Thoracic aorta (tissue), 2 donors: ENCODE measurements around the gene ABCD2. TPM values are rescaled to one million over a fixed set of nuclear protein-coding genes. Genes with fewer than 3 reads are reported as not detected.

Experiments used
- ATAC-seq: fragments of 150-250 bp; one replicate; pipeline ENCODE4 v1.8.0; 2017; ENCODE audit warnings: low read depth; ENCODE audit not compliant: insufficient number of reproducible peaks, low FRiP score
- DNase-seq: peaks from one replicate; pipeline ENCODE4 v3.0.0-alpha.2; 2020; ENCODE audit warnings: low spot score
- H3K27ac ChIP-seq, 2 donors: fragments of 200-600 bp; sonication (generic); 1 replicate in 1 of 2; 2 replicates in 1 of 2; pipeline ENCODE4 v1.5.1; 2016; ENCODE audit warnings: mild to moderate bottlenecking in 2 of 2, moderate library complexity in 2 of 2
- H3K27me3 ChIP-seq: fragments of 200-600 bp; sonication (generic); replicated peaks from 2 replicates; pipeline ENCODE4 v1.6.0; 2016; ENCODE audit warnings: mild to moderate bottlenecking; ENCODE audit not compliant: insufficient read depth
- H3K36me3 ChIP-seq: fragments of 200-600 bp; sonication (generic); one replicate; pipeline ENCODE4 v1.5.1; 2016
- H3K4me1 ChIP-seq, 2 donors: fragments of 200-600 bp; sonication (generic); 1 replicate in 1 of 2; 2 replicates in 1 of 2; pipeline versions ENCODE4 v1.5.1 to v1.6.0; 2016; ENCODE audit warnings: low read depth in 2 of 2, mild to moderate bottlenecking in 1 of 2; ENCODE audit not compliant: control insufficient read depth in 1 of 2
- H3K4me3 ChIP-seq: fragments of 200-600 bp; sonication (generic); 2 replicates; pipeline ENCODE4 v1.5.1; 2016; ENCODE audit warnings: mild to moderate bottlenecking
- H3K9me3 ChIP-seq: fragments of 200-600 bp; sonication (generic); 2 replicates; pipeline ENCODE4 v1.5.1; 2016
- CTCF ChIP-seq: fragments of 200-600 bp; sonication (generic); IDR thresholded peaks from one replicate; pipeline ENCODE4 v1.5.1; 2019; ENCODE audit warnings: antibody characterized with exemption
- total RNA-seq, 2 donors: library from RNA; depleted of rRNA; stranded (reverse); fragments of >200 nt; gene quantifications; one replicate each; pipeline versions ENCODE4 v1.1.0 to v1.2.3, GENCODE V29; 2016

ABCD2 gene
- total RNA-seq, 2 donors from 2014 or later: 0.71 to 1.1 TPM

GRCh38 chr12:39592295-39592694, 27.3 kb downstream of the ABCD2 start:
- H3K36me3 ChIP-seq: no peaks in the 10 kb centered on the region
- H3K9me3 ChIP-seq: no peaks in the 10 kb centered on the region
- peaks cover 0 to 2% of the 10 kb centered on the region in 2 donors for H3K4me1 ChIP-seq
- H3K27ac ChIP-seq: no peak overlapping the region
- no peak for TF ChIP-seq CTCF
- DNase-seq: no peak
- no peak overlapping the region for H3K4me3 ChIP-seq
- ATAC-seq: no peak
- no peaks in the 10 kb centered on the region for H3K27me3 ChIP-seq

GRCh38 chr12:39588348-39588747, 31.3 kb downstream of the ABCD2 start:
- H3K27me3 ChIP-seq: no peaks in the 10 kb centered on the region
- H3K27ac ChIP-seq: no peak overlapping the region
- ATAC-seq (no peak), DNase-seq (no peak)
- H3K36me3 ChIP-seq: no peaks in the 10 kb centered on the region
- H3K4me3 ChIP-seq: no peak overlapping the region
- H3K9me3 ChIP-seq: no peaks in the 10 kb centered on the region
- peaks cover 6% of the 10 kb centered on the region in 2 donors for H3K4me1 ChIP-seq
- TF ChIP-seq CTCF: no peak

GRCh38 chr12:39587225-39587624, 32.4 kb downstream of the ABCD2 start:
- Histone ChIP-seq H3K4me3 (no peak overlapping the region), H3K27ac (no peak overlapping the region), H3K36me3 (no peaks in the 10 kb centered on the region), H3K27me3 (no peaks in the 10 kb centered on the region), H3K9me3 (no peaks in the 10 kb centered on the region), H3K4me1 (peaks cover 6% of the 10 kb centered on the region in 2 donors)
- no peak for TF ChIP-seq CTCF
- DNase-seq: no peak
- no peak for ATAC-seq

GRCh38 chr12:39586816-39587215, 32.8 kb downstream of the ABCD2 start:
- ATAC-seq (no peak), DNase-seq (no peak)
- Histone ChIP-seq H3K36me3 (no peaks in the 10 kb centered on the region), H3K4me3 (no peak overlapping the region), H3K27me3 (no peaks in the 10 kb centered on the region), H3K9me3 (no peaks in the 10 kb centered on the region), H3K4me1 (peaks cover 6% of the 10 kb centered on the region in 2 donors), H3K27ac (no peak overlapping the region)
- TF ChIP-seq CTCF: no peak

GRCh38 chr12:39581592-39581991, 38.0 kb downstream of the ABCD2 start:
- no peak for TF ChIP-seq CTCF
- Histone ChIP-seq H3K36me3 (no peaks in the 10 kb centered on the region), H3K4me3 (no peak overlapping the region), H3K4me1 (no peaks in the 10 kb centered on the region), H3K27ac (no peak overlapping the region), H3K9me3 (no peaks in the 10 kb centered on the region), H3K27me3 (no peaks in the 10 kb centered on the region)
- DNase-seq: no peak
- ATAC-seq: no peak
